Activated CD4-positive, CD25-positive, alpha-beta regulatory T cell treated with anti-CD3 and anti-CD28 coated beads, Interleukin-2, amount 50 U/mL, for 24 hours (primary cell): Measurements from ENCODE around the gene C2CD4A.

ENCODE experiments used
- ATAC-seq, 2 donors: fragments of 150-1000 bp; cut with Tn5 transposase; one replicate each; pipeline ENCODE4 v1.10.0; 2021; ENCODE audit warnings: mild to moderate bottlenecking in 1 of 2, moderate library complexity in 1 of 2

C2CD4A gene

DNA sequence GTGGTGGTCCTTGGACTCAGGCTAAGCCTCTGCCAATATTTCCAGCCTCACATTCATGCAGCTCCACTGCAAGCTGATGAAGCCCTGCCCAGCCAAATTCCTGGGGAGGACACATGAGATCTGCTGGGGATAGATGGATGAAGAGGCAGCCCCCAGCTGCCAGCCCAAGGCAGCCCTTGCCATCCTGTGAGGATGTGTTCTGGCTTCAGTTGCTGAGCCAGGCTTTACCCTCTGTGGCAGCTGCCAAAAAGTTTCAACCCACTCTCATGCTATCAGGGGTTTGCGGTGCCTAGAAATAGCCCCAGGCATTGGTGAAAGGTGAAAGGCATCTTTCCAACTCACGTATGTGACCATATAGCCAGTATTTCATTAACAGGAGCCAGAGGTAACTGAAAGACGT, 37.6 kb downstream of the C2CD4A start:
- no peak for ATAC-seq

DNA sequence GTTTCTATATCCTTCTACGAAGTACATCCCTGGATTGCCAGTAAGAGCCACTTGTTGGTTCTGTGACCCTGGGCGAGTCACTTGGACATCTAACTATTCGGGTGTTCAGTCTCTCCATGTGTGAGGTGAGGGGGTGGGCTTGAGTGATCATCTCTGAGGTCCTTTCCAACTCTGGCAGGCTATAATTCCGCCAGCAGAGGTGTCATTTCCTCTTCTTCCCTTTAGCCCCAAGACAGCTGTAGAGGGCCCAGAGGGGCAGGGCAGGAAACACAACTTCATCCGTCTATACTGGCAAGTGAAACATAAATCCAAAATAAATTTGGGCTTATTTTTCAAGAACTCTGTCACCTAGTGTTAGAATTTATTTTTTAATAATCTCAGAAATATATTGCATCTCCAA, 38.1 kb downstream of the C2CD4A start:
- ATAC-seq, result no peak

DNA sequence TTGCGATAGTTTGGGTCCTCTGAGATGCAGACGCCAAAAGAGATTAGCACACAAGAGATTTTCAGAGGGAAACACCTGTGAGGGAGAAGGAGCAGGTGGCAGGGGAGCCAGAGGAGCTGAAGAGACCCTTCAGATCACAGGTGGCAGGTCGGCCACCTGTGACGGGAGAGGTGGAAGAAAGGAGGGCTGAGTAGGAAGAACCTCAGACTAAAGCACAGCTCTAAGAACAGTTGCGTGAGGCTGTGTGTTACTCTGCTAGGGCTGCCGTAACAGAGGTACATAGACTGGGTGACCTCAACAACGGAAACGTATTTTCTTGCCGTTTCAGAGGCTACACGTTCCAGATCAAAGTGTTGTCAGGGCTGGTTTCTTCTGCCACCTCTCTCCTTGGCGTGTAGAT, 38.5 kb downstream of the C2CD4A start:
- ATAC-seq, result no peak

DNA sequence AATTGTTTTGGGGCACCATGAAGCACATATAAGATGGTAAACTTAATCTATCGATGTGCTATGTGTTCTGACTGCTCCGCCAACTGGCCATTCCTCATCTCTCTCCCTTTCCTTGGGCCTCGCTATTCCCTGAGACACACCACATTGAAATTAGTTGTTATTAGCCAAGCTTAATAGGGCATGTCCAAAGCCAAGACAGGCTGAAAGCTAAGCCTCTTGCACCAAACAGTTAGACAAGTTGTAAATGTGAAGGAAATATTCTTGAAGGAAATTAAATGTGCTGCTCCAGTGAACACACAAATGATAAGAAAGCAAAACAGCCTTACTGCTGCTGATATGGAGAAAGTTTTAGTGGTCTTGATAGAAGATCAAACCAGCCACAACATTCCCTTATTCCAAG, 39.3 kb downstream of the C2CD4A start:
- no peak for ATAC-seq

DNA sequence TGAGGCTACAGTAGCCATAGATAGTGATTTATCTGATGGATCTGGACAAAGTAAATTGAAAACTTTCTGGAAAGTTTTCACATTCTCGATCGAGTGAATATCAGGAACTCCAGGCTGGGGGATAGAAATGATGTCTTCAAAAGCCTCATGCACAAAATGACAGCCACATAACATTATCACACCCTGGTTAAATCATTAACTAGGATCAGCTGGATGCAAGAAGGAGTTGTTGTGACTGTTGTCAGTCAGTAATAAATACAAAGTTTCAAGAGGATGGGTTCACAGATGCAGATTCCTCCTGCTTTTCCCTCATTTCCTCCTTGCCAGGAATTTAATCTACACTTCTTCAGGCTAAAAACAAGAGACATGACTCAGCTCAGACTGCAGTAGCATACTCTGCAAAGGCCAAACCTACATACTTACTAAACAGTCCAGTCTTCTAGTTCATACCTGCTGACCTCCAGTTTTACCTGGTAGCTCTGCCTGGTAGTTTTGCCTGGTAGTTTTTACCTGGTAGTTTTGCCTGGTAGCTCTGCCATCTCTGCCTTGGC, 40.9 kb downstream of the C2CD4A start:
- no peak for ATAC-seq

DNA sequence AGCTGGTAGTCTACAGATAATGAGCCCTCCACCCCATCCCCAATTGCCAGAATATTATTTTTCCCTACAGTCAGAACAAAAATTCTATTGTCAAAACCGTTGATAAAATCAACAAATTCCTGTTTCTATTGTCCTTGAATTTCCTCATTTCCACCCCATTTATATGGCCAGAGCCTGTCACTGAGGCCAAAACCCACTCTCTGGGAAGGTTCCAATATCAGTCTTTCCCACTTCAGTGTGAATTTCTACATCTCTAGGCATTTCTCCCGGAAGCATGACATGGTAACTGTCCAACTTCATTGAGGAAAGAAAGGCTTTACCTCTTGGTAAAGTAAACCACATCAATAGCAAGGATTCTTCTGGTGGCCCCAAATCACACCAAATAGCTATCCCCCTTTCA, 41.6 kb downstream of the C2CD4A start:
- no peak for ATAC-seq

DNA sequence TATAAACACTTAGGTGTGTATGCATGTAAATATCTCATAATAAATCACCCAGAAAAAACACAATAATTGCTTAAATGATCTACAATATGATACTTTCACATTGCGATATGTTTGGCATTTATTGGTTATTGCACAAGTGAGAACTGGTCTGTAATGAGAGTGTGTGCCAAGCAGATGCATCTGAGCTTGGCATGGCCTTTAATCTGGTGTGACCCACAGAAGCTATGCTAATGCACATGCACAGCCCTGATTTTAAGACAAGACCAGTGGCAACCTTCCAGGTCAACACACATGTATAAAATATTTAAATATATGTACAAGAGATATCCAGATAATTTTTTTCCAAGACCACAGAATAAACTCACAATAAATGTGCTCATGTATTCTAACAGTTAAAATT, 42.7 kb downstream of the C2CD4A start:
- no peak for ATAC-seq

DNA sequence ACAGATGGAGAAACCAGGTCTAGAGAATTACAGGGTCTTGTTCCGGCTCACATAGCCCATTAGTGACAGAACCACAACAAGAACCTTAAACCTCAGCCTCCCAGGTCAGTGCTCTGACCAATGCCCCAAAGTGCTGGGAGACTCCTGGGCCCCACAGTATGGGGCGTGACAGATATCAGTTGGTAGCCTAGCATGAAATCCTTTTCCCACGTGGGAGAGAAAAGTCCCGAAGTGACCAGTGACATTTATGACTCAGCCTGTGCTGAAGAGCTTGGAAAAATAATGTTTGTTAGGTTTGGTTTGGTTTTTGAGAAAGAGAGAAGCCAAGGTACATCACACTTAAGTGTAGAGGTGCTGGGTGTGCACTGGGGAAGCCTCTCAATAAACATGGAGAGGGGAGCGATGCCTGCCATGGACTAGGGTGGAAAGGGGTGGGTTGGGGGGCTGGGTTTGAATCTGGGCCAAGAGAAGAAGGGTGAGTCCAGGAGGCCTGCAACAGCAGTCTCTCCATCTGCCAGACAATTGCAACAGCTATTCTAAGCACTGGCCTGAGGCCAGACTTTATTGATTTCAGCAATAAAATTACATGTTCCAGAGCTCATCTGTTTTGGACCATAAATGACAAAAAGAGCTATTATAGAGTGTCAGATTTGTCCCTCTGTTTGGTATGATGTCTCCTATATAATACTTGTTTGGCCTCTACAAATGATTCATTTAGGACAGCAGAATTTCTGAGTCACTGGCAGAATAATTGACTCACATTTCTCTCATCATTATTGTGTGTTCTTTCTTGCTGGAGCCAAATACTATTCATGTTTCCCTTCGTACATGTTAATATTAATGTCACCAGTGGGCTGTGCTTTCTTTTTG, 43.4 kb downstream of the C2CD4A start:
- ATAC-seq, result peak; percentile 82 to 88

DNA sequence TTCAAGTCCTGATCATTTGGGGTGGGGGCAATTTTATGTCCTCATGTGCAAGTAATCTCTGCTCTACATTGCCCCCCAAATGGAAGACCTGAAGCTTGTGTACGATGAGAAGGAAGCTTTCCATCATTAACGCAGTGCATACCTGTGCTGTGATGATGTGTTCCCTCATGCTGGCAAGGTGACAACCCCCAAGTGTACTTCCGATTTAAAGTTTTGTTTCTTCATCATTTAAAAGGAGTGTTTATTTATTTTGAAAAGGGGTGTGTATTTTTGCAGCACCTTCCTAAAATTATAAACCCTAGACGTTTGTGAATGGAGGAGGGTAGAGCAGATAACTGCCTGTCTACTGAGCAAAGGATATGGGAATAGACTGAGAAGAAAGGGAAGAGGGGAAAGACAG, 45.3 kb downstream of the C2CD4A start:
- no peak for ATAC-seq

DNA sequence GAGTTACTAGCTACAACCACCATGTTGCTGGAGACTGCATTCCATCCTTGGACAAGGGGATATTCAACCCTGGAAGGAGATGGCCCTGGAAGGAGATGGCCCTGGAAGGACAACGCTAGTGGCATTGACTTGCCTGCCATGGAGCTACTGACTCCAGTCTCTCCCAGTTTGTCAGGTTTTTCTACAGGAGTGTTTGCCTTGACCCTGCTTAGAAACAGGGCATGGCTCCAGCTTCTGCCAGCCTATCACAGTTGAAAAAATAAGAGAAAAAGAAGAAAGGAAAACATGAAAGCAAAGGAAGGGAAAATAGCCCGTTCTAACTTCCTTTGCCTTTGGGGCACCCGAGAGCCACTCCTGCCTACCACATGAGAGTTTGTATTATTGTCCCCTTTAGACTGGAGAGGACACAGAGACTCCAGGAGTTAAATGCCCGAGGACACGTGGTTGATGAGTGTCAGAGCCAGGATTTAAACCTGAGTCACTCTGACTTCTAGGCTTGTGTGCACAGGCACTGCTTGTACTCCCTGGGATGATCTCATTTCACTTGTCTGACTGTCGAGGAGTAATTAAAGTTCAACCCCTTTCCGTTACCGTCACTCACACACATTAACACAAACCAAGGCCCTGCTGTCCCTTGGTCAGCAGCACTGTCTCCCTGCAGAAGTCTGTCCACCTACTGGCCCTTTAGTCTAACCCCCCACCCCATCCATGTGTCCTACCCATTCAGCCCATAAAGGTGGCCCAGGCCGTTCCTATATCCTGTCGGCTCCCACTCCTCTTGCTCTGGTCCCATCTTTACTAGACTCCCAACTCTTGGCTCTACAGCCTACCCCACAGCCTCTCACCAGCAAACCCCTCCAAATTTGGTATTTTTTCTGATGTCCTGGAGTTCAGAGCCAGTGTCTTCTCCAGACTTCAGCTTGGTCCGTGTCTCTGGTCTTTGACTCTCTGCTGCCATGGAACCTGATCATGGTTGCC, 46.1 kb downstream of the C2CD4A start:
- ATAC-seq, result peak; percentile 18 to 39

DNA sequence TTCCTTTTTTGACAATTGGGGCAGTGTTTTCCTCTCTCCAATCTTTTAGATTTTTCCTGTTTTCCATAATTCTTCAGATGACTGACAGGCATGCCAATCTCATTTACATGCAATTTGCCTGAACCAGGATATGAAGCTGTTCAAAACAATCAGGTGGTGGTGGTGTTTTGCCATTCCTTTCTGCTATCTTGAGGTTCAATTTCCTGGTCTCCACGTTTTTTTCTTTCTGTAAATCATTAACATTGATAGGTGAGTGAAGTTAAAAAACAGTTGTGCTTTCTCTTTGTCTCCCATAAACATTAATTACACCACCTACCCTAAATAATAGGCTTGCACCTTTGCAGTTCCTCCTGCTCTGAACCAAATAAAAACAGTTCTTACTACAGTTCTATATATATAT, 49.1 kb downstream of the C2CD4A start:
- no peak for ATAC-seq

DNA sequence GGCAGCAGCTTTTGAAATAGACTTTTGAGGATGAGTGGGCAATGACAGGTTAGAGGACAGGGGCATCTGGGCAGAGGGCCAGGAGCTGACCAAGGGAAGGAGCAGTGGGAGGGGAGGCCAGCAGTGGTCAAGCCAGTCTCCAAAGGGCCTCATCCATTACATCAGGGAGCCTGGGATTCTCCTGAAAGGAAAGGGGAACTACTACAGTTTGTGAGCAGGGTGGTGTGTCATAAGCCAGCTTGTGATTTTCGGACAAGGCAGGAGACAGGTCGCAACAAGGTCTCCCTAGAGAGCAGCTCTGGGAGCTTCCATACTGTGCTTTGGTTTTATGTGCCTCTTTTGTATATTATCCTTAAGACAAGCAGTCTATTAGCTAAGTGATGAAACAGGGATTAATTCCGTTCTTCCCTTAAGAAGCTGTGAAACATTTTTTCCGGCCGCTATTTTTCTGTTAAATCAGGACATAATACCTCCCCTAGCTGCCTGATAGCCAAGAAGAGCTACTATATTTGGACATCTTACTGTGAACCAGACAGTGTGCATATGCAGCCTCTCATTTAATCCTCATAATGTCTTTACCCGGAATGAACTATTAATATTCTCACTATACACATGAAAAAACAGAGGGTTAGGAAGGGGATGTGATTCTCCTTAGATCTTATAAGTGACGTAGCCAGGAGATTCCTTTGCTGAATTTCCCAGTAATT, 51.9 kb downstream of the C2CD4A start:
- no peak for ATAC-seq

DNA sequence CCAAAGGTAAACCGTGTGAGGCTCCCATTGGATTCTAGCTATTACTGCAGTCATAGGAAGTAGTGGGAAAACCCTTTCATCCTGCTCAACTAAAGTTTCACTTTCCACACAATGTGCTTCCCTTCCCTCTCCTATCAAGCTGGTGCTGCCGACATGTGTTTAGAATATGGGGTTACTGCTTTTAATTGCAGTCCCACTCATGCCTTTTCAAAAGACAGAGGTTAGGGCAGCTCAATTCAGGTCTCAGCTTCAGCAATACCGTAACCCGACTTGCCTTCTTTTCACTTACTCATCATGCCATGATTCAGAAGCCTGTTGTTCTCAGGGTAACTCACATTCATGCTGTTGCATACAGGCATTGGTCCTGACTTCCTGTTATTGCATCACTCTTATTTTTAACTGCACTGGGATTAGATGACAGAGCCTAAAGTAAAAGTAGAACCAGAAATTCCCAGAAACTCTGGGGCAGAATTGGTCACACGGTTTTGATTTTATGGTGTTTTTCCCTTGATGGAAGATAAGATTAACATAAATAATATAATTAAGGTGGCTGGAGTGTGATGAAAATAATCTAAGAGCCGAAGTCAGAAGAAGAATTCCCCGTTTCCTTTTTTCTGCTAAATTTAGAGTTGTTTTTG, 52.6 kb downstream of the C2CD4A start:
- peak; percentile 98 for ATAC-seq

DNA sequence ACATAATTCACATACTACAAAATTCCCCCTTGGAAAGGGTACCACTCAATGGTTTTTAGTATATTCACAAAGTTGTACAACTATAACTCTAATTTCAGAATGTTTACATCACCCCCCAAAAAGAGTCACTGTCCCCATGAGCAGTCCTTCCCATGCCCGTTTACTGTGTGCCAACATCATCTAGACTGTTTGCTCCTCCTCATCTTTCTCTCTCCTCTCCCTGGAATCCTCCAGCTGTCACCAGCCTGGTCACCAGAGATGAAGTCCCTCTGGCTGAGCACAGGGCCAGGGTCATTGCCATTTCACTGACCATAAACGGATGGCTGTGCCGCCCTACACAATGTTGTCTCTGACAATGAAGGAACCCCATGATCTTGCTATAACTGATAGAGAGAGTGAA, 53.1 kb downstream of the C2CD4A start:
- no peak for ATAC-seq
